Measurements from ENCODE around the gene OR52R1. TPM values are rescaled to one million over a fixed set of nuclear protein-coding genes. Genes with fewer than 3 reads are reported as not detected.

OR52R1 gene
- total and polyA plus RNA-seq, 2 of the 13 experiments (the other 11 are each of a cell fraction or from before 2014, with no cell fraction given) = not detected

- H3K9ac ChIP-seq (ENCODE audit: insufficient read depth, low read depth, low read length) = no peak overlapping the region
- H3K4me3 ChIP-seq (replicated peaks in 1 of 3; ENCODE audit: insufficient read depth in 1 of 3, low read depth in 2 of 3, low read length in 3 of 3) = no peak overlapping the region
- no peak for TF ChIP-seq PAX8 (CRISPR knock-in tag; IDR thresholded peaks at IDR 0.05; ENCODE audit: borderline replicate concordance)
- TF ChIP-seq RBM22 (optimal IDR thresholded peaks at IDR 0.05; ENCODE audit: low read length) = no peak
- no peak for TF ChIP-seq CHD4 (IDR thresholded peaks at IDR 0.05; ENCODE audit: borderline replicate concordance, low read length)
- no peak for TF ChIP-seq HIC2 (CRISPR knock-in tag; IDR thresholded peaks at IDR 0.05; ENCODE audit: low read depth)
- TF ChIP-seq NBN (conservative IDR thresholded peaks at IDR 0.05) = no peak
- no peak for TF ChIP-seq ZNF24 (IDR thresholded peaks at IDR 0.05)
- no peak for TF ChIP-seq NAIF1 (CRISPR knock-in tag; IDR thresholded peaks at IDR 0.05; ENCODE audit: borderline replicate concordance)
- no peak for TF ChIP-seq GATAD1 (CRISPR knock-in tag; IDR thresholded peaks at IDR 0.05)
- no peak for TF ChIP-seq HHEX (CRISPR knock-in tag; IDR thresholded peaks at IDR 0.05)
- TF ChIP-seq, protein P1, sequence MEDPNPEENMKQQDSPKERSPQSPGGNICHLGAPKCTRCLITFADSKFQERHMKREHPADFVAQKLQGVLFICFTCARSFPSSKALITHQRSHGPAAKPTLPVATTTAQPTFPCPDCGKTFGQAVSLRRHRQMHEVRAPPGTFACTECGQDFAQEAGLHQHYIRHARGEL (CRISPR knock-in tag; IDR thresholded peaks at IDR 0.05) = no peak
- no peak for TF ChIP-seq ZSCAN30 (CRISPR knock-in tag; IDR thresholded peaks at IDR 0.05)
- no peak for TF ChIP-seq ZNF788 (CRISPR knock-in tag; IDR thresholded peaks at IDR 0.05; ENCODE audit: borderline replicate concordance)
- no peak for TF ChIP-seq MYNN (CRISPR knock-in tag; IDR thresholded peaks at IDR 0.05; ENCODE audit: low read depth)
- TF ChIP-seq ZFY (CRISPR knock-in tag; IDR thresholded peaks at IDR 0.05) = no peak
- no peak for TF ChIP-seq HNF4A (CRISPR knock-in tag; IDR thresholded peaks at IDR 0.05)
- TF ChIP-seq TCF12 (IDR thresholded peaks at IDR 0.05) = no peak
- TF ChIP-seq TCF12 (CRISPR knock-in tag; IDR thresholded peaks at IDR 0.05) = no peak
- no peak for TF ChIP-seq ZNF430 (CRISPR knock-in tag; IDR thresholded peaks at IDR 0.05)
- TF ChIP-seq ZZZ3 (CRISPR knock-in tag; IDR thresholded peaks at IDR 0.05; ENCODE audit: borderline replicate concordance) = no peak
- TF ChIP-seq U2AF1 (optimal IDR thresholded peaks at IDR 0.05; ENCODE audit: low read depth, low read length) = no peak
- no peak overlapping the region for H3K27ac ChIP-seq (ENCODE audit: extremely low read length, insufficient read depth, low read length)
- peaks cover 0 to 4% of the 10 kb centered on the region in 2 experiments; a peak in 1 of 5 replicates for H3K27me3 ChIP-seq (ENCODE audit: control insufficient read depth in 1 of 2, insufficient read depth in 2 of 2, low read length in 2 of 2)
- intact Hi-C loops (cut with micrococcal nuclease; ENCODE audit: unreplicated experiment) = no loop called here
- H3K79me2 ChIP-seq (ENCODE audit: insufficient read depth, low read length) = no peaks in the 10 kb centered on the region
- DNase-seq (ENCODE audit: low spot score) (no peak), ATAC-seq (no peak), FAIRE-seq (no peak)
- in situ Hi-C loops (cut with HindIII; ENCODE audit: extremely low pct_ligation_motif_present, low pct_unique_long_range_greater_than_20kb) = no loop called here
- ChIA-PET POLR2A (no interaction called here), CTCF (ENCODE audit: low intra/inter-chr PET ratio, low total read pairs) (no interaction called here)
- H3K4me2 ChIP-seq (ENCODE audit: low read depth, low read length) = no peak overlapping the region
- no TSS peak for BruUV-seq (replicated peaks)
- 7% methylated on average over 1 of the region's 2 CpGs for WGBS (ENCODE audit: low lambda C conversion rate)
- no peaks in the 10 kb centered on the region for H4K20me1 ChIP-seq (ENCODE audit: insufficient read depth, low read length)
- no peak overlapping the region for H2AFZ ChIP-seq (ENCODE audit: low read length)
- H3K4me1 ChIP-seq (ENCODE audit: insufficient read depth, low read length) = no peaks in the 10 kb centered on the region
- no peaks in the 10 kb centered on the region for H3K36me3 ChIP-seq (replicated peaks in 1 of 2; ENCODE audit: control insufficient read depth in 1 of 2, insufficient read depth in 2 of 2, low read length in 2 of 2)
- H3K9me3 ChIP-seq (ENCODE audit: low read length) = no peaks in the 10 kb centered on the region
These were observed 7.0 kb downstream of the OR52R1 start for GRCh38 chr11:4797206-4797605.
